HepG2 (cell line): ENCODE results near the gene TBC1D25. TPM values are rescaled to one million over a fixed set of nuclear protein-coding genes. Genes with fewer than 3 reads are reported as not detected.

Experiments used
- ATAC-seq: fragments of 200-7000 bp; cut with Tn5 transposase; 3 replicates; pipeline ENCODE4 v1.9.1; 2020; ENCODE audit warnings: mild to moderate bottlenecking, moderate library complexity
- BruUV-seq: library from RNA; stranded (reverse); fragments of 400-500 nt; replicated peaks from 2 replicates; lab custom pipeline; 2021; lab: Mats Ljungman, UMichigan
- CTCF ChIA-PET: fragments of 300-600 bp; formaldehyde crosslinking; extraction: SDS; loops from one replicate; lab custom pipeline; 2021; ENCODE audit warnings: low total read pairs, inconsistent platforms, low intra/inter-chr PET ratio; lab: Yijun Ruan, JAX
- POLR2A ChIA-PET: fragments of 350-600 bp; sonication (Branson Sonifier 250); formaldehyde crosslinking; loops from one replicate; lab custom pipeline; 2020; ENCODE audit warnings: antibody characterized with exemption, inconsistent platforms; lab: Yijun Ruan, JAX
- DNase-seq: peaks from one replicate; pipeline ENCODE4 v3.0.0-alpha.2; 2015; ENCODE audit warnings: low spot score
- FAIRE-seq: peaks from 3 replicates; lab custom pipeline; 2011; peaks lifted over from hg19 to GRCh38; lab: Jason Lieb, UNC
- H2AFZ ChIP-seq: one replicate; pipeline ENCODE4 v1.6.1; 2011; ENCODE audit warnings: low read length, inconsistent platforms
- H3K27ac ChIP-seq: fragments of 300-600 bp; 3 replicates; pipeline ENCODE4 v1.8.0; 2011; ENCODE audit warnings: mixed run types, mild to moderate bottlenecking, mixed read lengths, low read length, inconsistent platforms; ENCODE audit not compliant: insufficient read depth; ENCODE audit errors: extremely low read length
- H3K27me3 ChIP-seq, 2 experiments: fragments of 200-600 bp in 1 of 2; 2 replicates in 1 of 2; 3 replicates in 1 of 2; pipeline versions ENCODE4 v1.6.0 to v1.8.0; 2011; ENCODE audit warnings: low read length in 2 of 2, mild to moderate bottlenecking in 2 of 2, moderate library complexity in 2 of 2, inconsistent platforms in 1 of 2; ENCODE audit not compliant: insufficient read depth in 2 of 2, control insufficient read depth in 1 of 2
- H3K36me3 ChIP-seq, 2 experiments: fragments of 200-600 bp in 1 of 2; replicated peaks in 1 of 2; 2 replicates in 1 of 2; 3 replicates in 1 of 2; pipeline versions ENCODE4 v1.5.1 to v1.8.0; 2011; ENCODE audit warnings: low read length in 2 of 2, inconsistent platforms in 1 of 2; ENCODE audit not compliant: insufficient read depth in 2 of 2, control insufficient read depth in 1 of 2
- H3K4me1 ChIP-seq: 2 replicates; pipeline ENCODE4 v1.5.1; 2012; ENCODE audit warnings: low read length, inconsistent platforms; ENCODE audit not compliant: insufficient read depth
- H3K4me2 ChIP-seq: 2 replicates; pipeline ENCODE4 v1.6.0; 2011; ENCODE audit warnings: low read depth, low read length, inconsistent platforms
- H3K4me3 ChIP-seq, 3 experiments: fragments of 200-600 bp in 1 of 3; sonication (generic), shearing (Covaris generic) in 1 of 3; replicated peaks in 1 of 3; 2 replicates each; pipeline ENCODE4 v1.5.1; 2011 to 2016; ENCODE audit warnings: low read length in 3 of 3, inconsistent platforms in 2 of 3, low read depth in 2 of 3, mild to moderate bottlenecking in 2 of 3, control low read depth in 1 of 3, mixed read lengths in 1 of 3; ENCODE audit not compliant: insufficient read depth in 1 of 3
- H3K79me2 ChIP-seq: one replicate; pipeline ENCODE4 v1.6.1; 2011; ENCODE audit warnings: low read length, inconsistent platforms; ENCODE audit not compliant: insufficient read depth
- H3K9ac ChIP-seq: 2 replicates; pipeline ENCODE4 v1.6.0; 2011; ENCODE audit warnings: mild to moderate bottlenecking, low read depth, low read length, inconsistent platforms; ENCODE audit not compliant: insufficient read depth
- H3K9me3 ChIP-seq: 2 replicates; pipeline ENCODE4 v1.5.1; 2012; ENCODE audit warnings: mild to moderate bottlenecking, low read length
- H4K20me1 ChIP-seq: 2 replicates; pipeline ENCODE4 v1.6.0; 2011; ENCODE audit warnings: inconsistent platforms, mild to moderate bottlenecking, low read length, moderate library complexity; ENCODE audit not compliant: insufficient read depth
- AKAP8 ChIP-seq: sonication (generic); formaldehyde crosslinking; IDR thresholded peaks from 2 replicates; pipeline ENCODE4 v1.5.1; 2020; ENCODE audit warnings: mild to moderate bottlenecking, missing genetic modification reagents
- MATR3 ChIP-seq: sonication (generic); formaldehyde crosslinking; IDR thresholded peaks from 2 replicates; pipeline ENCODE4 v1.4.0; 2020; ENCODE audit warnings: missing genetic modification reagents
- MEIS1 ChIP-seq: sonication (generic); formaldehyde crosslinking; IDR thresholded peaks from 2 replicates; pipeline ENCODE4 v1.9.0; 2021; ENCODE audit warnings: mild to moderate bottlenecking, missing genetic modification reagents, moderate library complexity, borderline replicate concordance
- MXD4 ChIP-seq: IDR thresholded peaks from 2 replicates; pipeline ENCODE4 v1.6.1; 2016; ENCODE audit warnings: mild to moderate bottlenecking, missing biosample characterization, missing genetic modification reagents
- POLR2G ChIP-seq: fragments of 200-400 bp; formaldehyde crosslinking; IDR thresholded peaks from 2 replicates; pipeline ENCODE4 v1.6.1; 2018; ENCODE audit warnings: mild to moderate bottlenecking, low read depth, low read length, moderate library complexity
- SP2 ChIP-seq: sonication (generic); formaldehyde crosslinking; IDR thresholded peaks from 2 replicates; pipeline ENCODE4 v1.5.1; 2020; ENCODE audit warnings: mild to moderate bottlenecking, missing genetic modification reagents
- TBX2 ChIP-seq: sonication (generic); formaldehyde crosslinking; IDR thresholded peaks from 2 replicates; pipeline ENCODE4 v1.5.0; 2020; ENCODE audit warnings: missing genetic modification reagents, mild to moderate bottlenecking, borderline replicate concordance
- ZNF274 ChIP-seq: sonication (generic); formaldehyde crosslinking; IDR thresholded peaks from 2 replicates; pipeline ENCODE4 v1.5.1; 2020; ENCODE audit warnings: mild to moderate bottlenecking, missing genetic modification reagents
- WGBS: methylation state at CpG from one replicate; pipeline ENCODE4 v1.1.6; 2017; ENCODE audit warnings: low lambda C conversion rate; 5-methylcytosine and 5-hydroxymethylcytosine counted together
- in situ Hi-C: cut with HindIII; loops from 2 replicates; pipeline ENCODE4 v1.10.0; 2017; ENCODE audit warnings: low pct_unique_long_range_greater_than_20kb; ENCODE audit not compliant: extremely low pct_ligation_motif_present
- intact Hi-C: fragments of 100-400 bp; cut with micrococcal nuclease; formaldehyde crosslinking; loops from one replicate; pipeline ENCODE4 v1.10.0; 2022; ENCODE audit not compliant: unreplicated experiment
- polyA plus RNA-seq, 8 experiments: library from polyadenylated mRNA; depleted of rRNA in 3 of 8; stranded (reverse) in 7 of 8; unstranded in 1 of 8; fragments of >200 nt; fragmentation: Illumina TruSeq in 4 of 8; extraction: Trizol in 4 of 8; gene quantifications; 2 replicates each; pipeline versions ENCODE4 v1.2.1 to v1.2.3, GENCODE V29; 2011 to 2016; ENCODE audit warnings: low read depth in 4 of 8, missing spikeins in 1 of 8, mixed read lengths in 1 of 8; ENCODE audit not compliant: insufficient read depth in 1 of 8
- total RNA-seq, 5 experiments: library from RNA; depleted of rRNA; stranded (reverse); fragments of >200 nt; fragmentation: Illumina TruSeq; extraction: Trizol; gene quantifications; 2 replicates each; pipeline ENCODE4 v1.2.3, GENCODE V29; 2016; ENCODE audit warnings: low read depth in 1 of 5
- TF ChIP-seq, protein P1 (sequence below): IDR thresholded peaks from 2 replicates; pipeline ENCODE4 v1.6.1; 2012; ENCODE audit warnings: inconsistent platforms
- TF ChIP-seq, protein P2 (sequence below): IDR thresholded peaks from 2 replicates; pipeline ENCODE4 v1.6.1; 2016; ENCODE audit warnings: missing compliant biosample characterization, missing genetic modification reagents, borderline replicate concordance
- TF ChIP-seq, protein P3 (sequence below): sonication (generic); formaldehyde crosslinking; IDR thresholded peaks from 2 replicates; pipeline ENCODE4 v1.5.1; 2020; ENCODE audit warnings: mild to moderate bottlenecking, missing genetic modification reagents, moderate library complexity
- TF ChIP-seq, protein P4 (sequence below): sonication (generic); formaldehyde crosslinking; IDR thresholded peaks from 2 replicates; pipeline ENCODE4 v1.9.0; 2022; ENCODE audit warnings: low read depth, missing genetic modification reagents
- TF ChIP-seq, protein P5 (sequence below): sonication (generic); formaldehyde crosslinking; IDR thresholded peaks from 2 replicates; pipeline ENCODE4 v1.8.0; 2022; ENCODE audit warnings: missing genetic modification reagents, mild to moderate bottlenecking, borderline replicate concordance

The TBC1D25 gene
- total and polyA plus RNA-seq, 2 of the 13 experiments (the other 11 are each of a cell fraction or from before 2014, with no cell fraction given), result 3.5 to 4.7 TPM

DNA sequence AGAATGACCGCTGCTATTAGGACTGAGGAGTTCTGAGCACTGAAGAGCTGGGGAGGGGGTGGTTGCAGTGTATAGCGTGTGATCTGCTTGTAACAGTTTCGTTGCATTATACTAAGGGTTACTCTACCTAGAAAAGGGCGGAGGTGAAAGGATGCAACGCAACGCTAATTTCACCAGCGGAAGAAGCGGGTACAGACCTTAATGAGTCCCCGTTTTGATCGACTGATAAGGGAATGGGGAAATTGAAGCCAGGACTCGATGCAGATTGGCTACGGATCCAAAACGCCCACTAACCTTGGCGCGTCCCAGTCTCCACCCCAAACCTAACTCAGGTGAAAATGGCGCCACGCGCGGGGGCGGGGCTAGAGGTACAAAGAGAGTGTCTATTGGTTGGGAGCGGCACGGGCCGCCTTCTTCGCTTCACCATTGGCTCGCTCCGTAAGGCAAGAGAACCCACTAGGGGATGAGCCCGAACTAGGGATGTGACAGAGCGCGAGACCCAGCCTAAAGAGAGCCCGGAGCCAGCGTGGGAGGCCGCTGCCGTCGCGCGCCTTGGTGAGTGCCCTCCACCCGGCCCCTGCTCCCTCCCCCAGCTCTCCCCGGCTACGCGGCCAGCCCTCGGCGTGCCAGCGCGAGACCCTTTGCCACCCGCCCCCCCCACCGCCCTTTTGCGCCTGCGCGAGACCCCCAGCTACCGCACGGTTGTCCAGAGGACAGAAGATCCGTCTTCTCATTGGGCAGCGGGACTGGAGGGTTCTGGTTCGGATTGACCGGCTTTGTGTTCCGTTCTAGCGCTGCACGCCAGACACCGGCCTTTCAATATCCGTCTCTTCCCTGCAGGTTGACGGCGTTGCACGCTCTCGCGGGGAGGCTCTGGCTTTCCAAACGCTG is 17.9 kb upstream of the TBC1D25 start, which contains the start of gene EBP:
TSS of gene EBP (plus strand) at position 456 of the 891 bp plus-strand sequence. CDS start 1,964 bp downstream, outside the sequence.
- H3K4me2 ChIP-seq, result peak within 1 kb of the TSS; percentile 79
- intact Hi-C loops, result no loop called here
- H3K9me3 ChIP-seq, result no peaks in the 10 kb centered on the region
- ChIA-PET CTCF (no interaction called here), POLR2A (interaction anchor here (0.9 to 2.0 kb wide), 8 partner anchors 10 to 53 kb away, joined by 3 to 25 read pairs (median 6); partner anchors contain the start of genes RBM3, SLC38A5 and TBC1D25)
- peak; percentile 72 for FAIRE-seq
- no peaks in the 10 kb centered on the region for H4K20me1 ChIP-seq
- peaks cover 17% of the 10 kb centered on the region for H3K79me2 ChIP-seq
- peak within 1 kb of the TSS; percentile 83 for H3K9ac ChIP-seq
- 36% methylated on average over 5 of the region's 66 CpGs for WGBS
- H3K4me1 ChIP-seq, result peaks cover 30% of the 10 kb centered on the region
- TSS peak; percentile 83 for BruUV-seq
- in situ Hi-C loops, result no loop called here
- H3K27me3 ChIP-seq, result no peaks in the 10 kb centered on the region
- H2AFZ ChIP-seq, result no peak within 1 kb of the TSS
- peak within 1 kb of the TSS; percentile 90 for H3K27ac ChIP-seq
- DNase-seq, result peak; percentile 84
- peak; percentile 98 for ATAC-seq
- no peaks in the 10 kb centered on the region; a peak in 1 of 5 replicates for H3K36me3 ChIP-seq
- H3K4me3 ChIP-seq, result peak within 1 kb of the TSS; percentile 54 to 77 (median 59)
- TF ChIP-seq AKAP8 (CRISPR knock-in tag), result no peak; the same call in 1 of the 2 replicates
- TF ChIP-seq, protein P1, sequence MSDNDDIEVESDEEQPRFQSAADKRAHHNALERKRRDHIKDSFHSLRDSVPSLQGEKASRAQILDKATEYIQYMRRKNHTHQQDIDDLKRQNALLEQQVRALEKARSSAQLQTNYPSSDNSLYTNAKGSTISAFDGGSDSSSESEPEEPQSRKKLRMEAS, result peak; percentile 7
- TF ChIP-seq SP2 (CRISPR knock-in tag), result peak; percentile 84
- 0 out of 2 replicates have a peak, but pooled peaks have one; percentile 30 for TF ChIP-seq MEIS1
- TF ChIP-seq TBX2 (CRISPR knock-in tag), result 0 out of 2 replicates have a peak, but pooled peaks have one; percentile 25
- TF ChIP-seq, protein P2, sequence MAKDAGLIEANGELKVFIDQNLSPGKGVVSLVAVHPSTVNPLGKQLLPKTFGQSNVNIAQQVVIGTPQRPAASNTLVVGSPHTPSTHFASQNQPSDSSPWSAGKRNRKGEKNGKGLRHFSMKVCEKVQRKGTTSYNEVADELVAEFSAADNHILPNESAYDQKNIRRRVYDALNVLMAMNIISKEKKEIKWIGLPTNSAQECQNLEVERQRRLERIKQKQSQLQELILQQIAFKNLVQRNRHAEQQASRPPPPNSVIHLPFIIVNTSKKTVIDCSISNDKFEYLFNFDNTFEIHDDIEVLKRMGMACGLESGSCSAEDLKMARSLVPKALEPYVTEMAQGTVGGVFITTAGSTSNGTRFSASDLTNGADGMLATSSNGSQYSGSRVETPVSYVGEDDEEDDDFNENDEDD (CRISPR knock-in tag), result peak; percentile 74; the same call in 1 of the 2 replicates
- TF ChIP-seq, protein P3, sequence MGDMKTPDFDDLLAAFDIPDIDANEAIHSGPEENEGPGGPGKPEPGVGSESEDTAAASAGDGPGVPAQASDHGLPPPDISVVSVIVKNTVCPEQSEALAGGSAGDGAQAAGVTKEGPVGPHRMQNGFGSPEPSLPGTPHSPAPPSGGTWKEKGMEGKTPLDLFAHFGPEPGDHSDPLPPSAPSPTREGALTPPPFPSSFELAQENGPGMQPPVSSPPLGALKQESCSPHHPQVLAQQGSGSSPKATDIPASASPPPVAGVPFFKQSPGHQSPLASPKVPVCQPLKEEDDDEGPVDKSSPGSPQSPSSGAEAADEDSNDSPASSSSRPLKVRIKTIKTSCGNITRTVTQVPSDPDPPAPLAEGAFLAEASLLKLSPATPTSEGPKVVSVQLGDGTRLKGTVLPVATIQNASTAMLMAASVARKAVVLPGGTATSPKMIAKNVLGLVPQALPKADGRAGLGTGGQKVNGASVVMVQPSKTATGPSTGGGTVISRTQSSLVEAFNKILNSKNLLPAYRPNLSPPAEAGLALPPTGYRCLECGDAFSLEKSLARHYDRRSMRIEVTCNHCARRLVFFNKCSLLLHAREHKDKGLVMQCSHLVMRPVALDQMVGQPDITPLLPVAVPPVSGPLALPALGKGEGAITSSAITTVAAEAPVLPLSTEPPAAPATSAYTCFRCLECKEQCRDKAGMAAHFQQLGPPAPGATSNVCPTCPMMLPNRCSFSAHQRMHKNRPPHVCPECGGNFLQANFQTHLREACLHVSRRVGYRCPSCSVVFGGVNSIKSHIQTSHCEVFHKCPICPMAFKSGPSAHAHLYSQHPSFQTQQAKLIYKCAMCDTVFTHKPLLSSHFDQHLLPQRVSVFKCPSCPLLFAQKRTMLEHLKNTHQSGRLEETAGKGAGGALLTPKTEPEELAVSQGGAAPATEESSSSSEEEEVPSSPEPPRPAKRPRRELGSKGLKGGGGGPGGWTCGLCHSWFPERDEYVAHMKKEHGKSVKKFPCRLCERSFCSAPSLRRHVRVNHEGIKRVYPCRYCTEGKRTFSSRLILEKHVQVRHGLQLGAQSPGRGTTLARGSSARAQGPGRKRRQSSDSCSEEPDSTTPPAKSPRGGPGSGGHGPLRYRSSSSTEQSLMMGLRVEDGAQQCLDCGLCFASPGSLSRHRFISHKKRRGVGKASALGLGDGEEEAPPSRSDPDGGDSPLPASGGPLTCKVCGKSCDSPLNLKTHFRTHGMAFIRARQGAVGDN (CRISPR knock-in tag), result peak; percentile 70
- TF ChIP-seq ZNF274, result 0 out of 2 replicates have a peak, but pooled peaks have one; percentile 38
- TF ChIP-seq, protein P4, sequence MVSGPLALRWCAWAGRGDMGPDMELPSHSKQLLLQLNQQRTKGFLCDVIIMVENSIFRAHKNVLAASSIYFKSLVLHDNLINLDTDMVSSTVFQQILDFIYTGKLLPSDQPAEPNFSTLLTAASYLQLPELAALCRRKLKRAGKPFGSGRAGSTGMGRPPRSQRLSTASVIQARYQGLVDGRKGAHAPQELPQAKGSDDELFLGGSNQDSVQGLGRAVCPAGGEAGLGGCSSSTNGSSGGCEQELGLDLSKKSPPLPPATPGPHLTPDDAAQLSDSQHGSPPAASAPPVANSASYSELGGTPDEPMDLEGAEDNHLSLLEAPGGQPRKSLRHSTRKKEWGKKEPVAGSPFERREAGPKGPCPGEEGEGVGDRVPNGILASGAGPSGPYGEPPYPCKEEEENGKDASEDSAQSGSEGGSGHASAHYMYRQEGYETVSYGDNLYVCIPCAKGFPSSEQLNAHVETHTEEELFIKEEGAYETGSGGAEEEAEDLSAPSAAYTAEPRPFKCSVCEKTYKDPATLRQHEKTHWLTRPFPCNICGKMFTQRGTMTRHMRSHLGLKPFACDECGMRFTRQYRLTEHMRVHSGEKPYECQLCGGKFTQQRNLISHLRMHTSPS (CRISPR knock-in tag), result 0 out of 2 replicates have a peak, but pooled peaks have one; percentile 12
- TF ChIP-seq POLR2G, result peak; percentile 65
- TF ChIP-seq, protein P5, sequence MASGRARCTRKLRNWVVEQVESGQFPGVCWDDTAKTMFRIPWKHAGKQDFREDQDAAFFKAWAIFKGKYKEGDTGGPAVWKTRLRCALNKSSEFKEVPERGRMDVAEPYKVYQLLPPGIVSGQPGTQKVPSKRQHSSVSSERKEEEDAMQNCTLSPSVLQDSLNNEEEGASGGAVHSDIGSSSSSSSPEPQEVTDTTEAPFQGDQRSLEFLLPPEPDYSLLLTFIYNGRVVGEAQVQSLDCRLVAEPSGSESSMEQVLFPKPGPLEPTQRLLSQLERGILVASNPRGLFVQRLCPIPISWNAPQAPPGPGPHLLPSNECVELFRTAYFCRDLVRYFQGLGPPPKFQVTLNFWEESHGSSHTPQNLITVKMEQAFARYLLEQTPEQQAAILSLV, result no peak
- TF ChIP-seq MATR3 (CRISPR knock-in tag), result no peak
- TF ChIP-seq MXD4 (CRISPR knock-in tag), result no peak
